Mesothelial cell of epicardium (in vitro differentiated cells): ENCODE measurements around the gene TXNDC12. TPM values are rescaled to one million over a fixed set of nuclear protein-coding genes. Genes with fewer than 3 reads are reported as not detected.

ENCODE experiments used
- DNase-seq, 2 experiments: peaks; one replicate each; pipeline ENCODE4 v3.0.0; 2021; ENCODE audit warnings: low spot score in 2 of 2; ENCODE audit not compliant: unreplicated experiment in 2 of 2
- H3K27ac Mint-ChIP-seq: 2 replicates; pipeline ENCODE4 v1.8.0; 2021; ENCODE audit warnings: mixed read lengths
- H3K27me3 Mint-ChIP-seq: 2 replicates; pipeline ENCODE4 v1.8.0; 2021; ENCODE audit warnings: low read depth, mixed read lengths
- H3K36me3 Mint-ChIP-seq: 2 replicates; pipeline ENCODE4 v1.8.0; 2021; ENCODE audit warnings: mixed read lengths
- H3K4me1 Mint-ChIP-seq: 2 replicates; pipeline ENCODE4 v1.8.0; 2021; ENCODE audit warnings: mixed read lengths
- H3K4me3 Mint-ChIP-seq: 2 replicates; pipeline ENCODE4 v1.8.0; 2021; ENCODE audit warnings: mild to moderate bottlenecking, moderate library complexity, mixed read lengths
- H3K9me3 Mint-ChIP-seq: 2 replicates; pipeline ENCODE4 v1.8.0; 2021; ENCODE audit warnings: mixed read lengths
- total RNA-seq: library from RNA; stranded (reverse); gene quantifications from 3 replicates; pipeline ENCODE4 v1.2.1, GENCODE V29; 2021
- TF ChIP-seq, protein P1 (sequence below): fragments of 200-600 bp; sonication (generic); IDR thresholded peaks from one replicate; pipeline ENCODE4 v1.5.0; 2021; ENCODE audit warnings: antibody characterized with exemption; ENCODE audit not compliant: unreplicated experiment

The TXNDC12 gene
- total RNA-seq, 1 donor from 2014 or later: 46.7 TPM

DNA sequence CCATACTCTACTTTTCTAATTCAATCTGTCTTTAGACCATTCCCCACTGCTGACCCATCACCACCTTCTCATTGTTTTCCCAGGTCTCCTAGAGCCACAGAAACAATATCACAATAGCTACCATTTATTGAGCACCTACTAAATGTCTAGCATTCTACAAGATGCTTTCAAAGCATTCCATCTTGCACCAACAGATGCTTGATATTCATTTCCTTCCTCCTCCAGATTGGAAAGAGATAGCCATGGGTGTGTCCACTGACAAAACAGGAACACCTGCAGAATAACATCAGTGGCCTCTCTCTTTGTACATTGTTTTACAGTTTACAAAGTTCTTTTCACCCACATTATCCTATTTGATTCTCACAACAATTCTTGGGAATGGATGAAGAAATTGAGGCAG is 66.7 kb downstream of the TXNDC12 start:
- H3K27ac Mint-ChIP-seq: no peak overlapping the region
- no peaks in the 10 kb centered on the region for H3K4me1 Mint-ChIP-seq
- H3K9me3 Mint-ChIP-seq: no peaks in the 10 kb centered on the region
- H3K27me3 Mint-ChIP-seq: peaks cover 42% of the 10 kb centered on the region
- TF ChIP-seq, protein P1, sequence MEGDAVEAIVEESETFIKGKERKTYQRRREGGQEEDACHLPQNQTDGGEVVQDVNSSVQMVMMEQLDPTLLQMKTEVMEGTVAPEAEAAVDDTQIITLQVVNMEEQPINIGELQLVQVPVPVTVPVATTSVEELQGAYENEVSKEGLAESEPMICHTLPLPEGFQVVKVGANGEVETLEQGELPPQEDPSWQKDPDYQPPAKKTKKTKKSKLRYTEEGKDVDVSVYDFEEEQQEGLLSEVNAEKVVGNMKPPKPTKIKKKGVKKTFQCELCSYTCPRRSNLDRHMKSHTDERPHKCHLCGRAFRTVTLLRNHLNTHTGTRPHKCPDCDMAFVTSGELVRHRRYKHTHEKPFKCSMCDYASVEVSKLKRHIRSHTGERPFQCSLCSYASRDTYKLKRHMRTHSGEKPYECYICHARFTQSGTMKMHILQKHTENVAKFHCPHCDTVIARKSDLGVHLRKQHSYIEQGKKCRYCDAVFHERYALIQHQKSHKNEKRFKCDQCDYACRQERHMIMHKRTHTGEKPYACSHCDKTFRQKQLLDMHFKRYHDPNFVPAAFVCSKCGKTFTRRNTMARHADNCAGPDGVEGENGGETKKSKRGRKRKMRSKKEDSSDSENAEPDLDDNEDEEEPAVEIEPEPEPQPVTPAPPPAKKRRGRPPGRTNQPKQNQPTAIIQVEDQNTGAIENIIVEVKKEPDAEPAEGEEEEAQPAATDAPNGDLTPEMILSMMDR: no peak
- no peaks in the 10 kb centered on the region for H3K36me3 Mint-ChIP-seq
- DNase-seq: no peak
- peak overlapping the region; percentile 27 for H3K4me3 Mint-ChIP-seq

DNA sequence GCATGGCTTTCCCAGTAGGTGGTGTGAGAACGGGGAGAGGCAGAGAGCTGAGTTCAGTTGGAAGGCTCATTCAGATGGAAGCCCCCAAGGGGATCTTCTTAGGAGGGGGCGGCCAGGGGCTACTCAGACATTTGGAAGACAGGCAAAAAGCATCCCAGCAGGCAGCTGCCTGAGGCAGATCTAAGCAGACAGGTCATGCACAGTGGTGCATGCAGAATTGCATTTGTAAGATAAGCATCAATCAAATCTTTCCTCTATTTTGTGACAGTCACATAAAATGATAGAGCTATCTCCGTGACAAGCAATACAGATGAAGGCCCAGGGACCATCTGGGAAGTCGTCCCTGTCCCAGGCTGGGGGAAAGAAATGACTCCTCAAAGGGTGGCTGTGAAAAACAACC is 68.3 kb downstream of the TXNDC12 start:
- no peaks in the 10 kb centered on the region for H3K36me3 Mint-ChIP-seq
- no peak overlapping the region for H3K27ac Mint-ChIP-seq
- H3K4me3 Mint-ChIP-seq: no peak overlapping the region
- TF ChIP-seq, protein P1: no peak
- no peaks in the 10 kb centered on the region for H3K4me1 Mint-ChIP-seq
- no peak for DNase-seq
- H3K9me3 Mint-ChIP-seq: no peaks in the 10 kb centered on the region
- peaks cover 27% of the 10 kb centered on the region for H3K27me3 Mint-ChIP-seq

DNA sequence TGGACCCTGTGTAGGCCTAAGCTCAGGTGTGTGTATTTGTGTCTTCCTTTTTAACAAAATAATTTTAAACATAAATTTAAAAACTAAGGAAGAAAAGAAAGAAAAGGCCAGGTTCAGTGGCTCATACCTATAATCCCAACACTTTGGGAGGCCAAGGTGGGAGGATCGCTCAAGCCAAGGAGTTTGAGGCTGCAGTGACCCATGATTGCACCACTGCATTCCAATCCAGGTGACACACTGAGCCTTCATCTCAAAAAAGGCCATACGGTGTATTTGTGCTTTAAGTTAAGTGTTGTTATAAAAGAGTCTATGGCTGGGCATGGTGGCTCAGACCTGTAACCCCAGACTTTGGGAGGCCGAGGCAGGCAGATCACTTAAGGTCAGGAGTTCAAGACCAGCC is 72.8 kb downstream of the TXNDC12 start:
- H3K27ac Mint-ChIP-seq: no peak overlapping the region
- H3K4me1 Mint-ChIP-seq: peaks cover 7% of the 10 kb centered on the region
- no peaks in the 10 kb centered on the region for H3K9me3 Mint-ChIP-seq
- H3K36me3 Mint-ChIP-seq: no peaks in the 10 kb centered on the region
- TF ChIP-seq, protein P1: no peak
- no peak overlapping the region for H3K4me3 Mint-ChIP-seq
- H3K27me3 Mint-ChIP-seq: no peaks in the 10 kb centered on the region
- no peak for DNase-seq

DNA sequence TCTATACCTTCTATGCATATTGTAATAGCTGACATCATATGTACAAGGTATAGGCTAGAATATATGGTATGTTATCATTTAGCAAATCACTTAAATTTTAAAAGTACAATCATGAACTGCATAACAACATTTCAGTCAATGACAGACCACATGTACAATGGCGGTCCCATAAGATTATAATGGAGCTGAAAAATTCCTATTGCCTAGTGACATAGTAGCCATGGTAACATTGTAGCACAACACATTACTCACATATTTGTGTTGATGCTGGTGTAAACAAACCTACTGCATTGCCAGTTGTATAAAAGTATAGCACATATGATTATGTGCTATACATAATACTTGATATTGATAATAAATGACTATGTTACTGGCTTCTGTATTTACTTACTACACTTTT is 73.4 kb downstream of the TXNDC12 start:
- no peak for DNase-seq
- no peaks in the 10 kb centered on the region for H3K9me3 Mint-ChIP-seq
- TF ChIP-seq, protein P1: no peak
- H3K27ac Mint-ChIP-seq: no peak overlapping the region
- H3K36me3 Mint-ChIP-seq: no peaks in the 10 kb centered on the region
- H3K4me3 Mint-ChIP-seq: no peak overlapping the region
- H3K27me3 Mint-ChIP-seq: no peaks in the 10 kb centered on the region
- H3K4me1 Mint-ChIP-seq: peaks cover 7% of the 10 kb centered on the region

DNA sequence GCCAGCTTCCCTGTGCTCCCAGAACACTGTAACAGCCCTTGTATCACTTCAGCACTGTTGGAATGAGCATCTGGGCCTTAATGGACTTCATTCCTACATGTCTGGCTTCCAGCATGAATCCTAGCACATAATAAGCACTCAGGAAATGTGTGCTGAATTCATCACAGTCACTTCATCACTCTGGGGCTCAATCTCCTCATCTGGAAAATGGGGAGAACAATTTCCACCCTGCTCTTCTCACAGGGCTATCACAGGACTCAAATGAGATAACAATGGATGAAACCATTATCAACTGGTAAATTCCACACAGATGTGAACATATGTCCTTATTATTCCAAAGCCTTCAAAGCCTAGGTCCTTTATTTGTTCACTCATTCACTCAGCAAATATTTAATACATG is 76.9 kb downstream of the TXNDC12 start:
- H3K27ac Mint-ChIP-seq: no peak overlapping the region
- H3K4me1 Mint-ChIP-seq: peaks cover 7% of the 10 kb centered on the region
- TF ChIP-seq, protein P1: no peak
- H3K9me3 Mint-ChIP-seq: no peaks in the 10 kb centered on the region
- H3K36me3 Mint-ChIP-seq: no peaks in the 10 kb centered on the region
- no peak for DNase-seq
- no peak overlapping the region for H3K4me3 Mint-ChIP-seq
- no peaks in the 10 kb centered on the region for H3K27me3 Mint-ChIP-seq
